ENCODE results near the gene ITLN2. TPM values are rescaled to one million over a fixed set of nuclear protein-coding genes. Genes with fewer than 3 reads are reported as not detected.
A peak's percentile ranks its signal among the peaks of the same experiment; 100 is the strongest.

Gene ITLN2
- total and polyA plus RNA-seq, 9 of the 15 experiments (the other 6 are each of a cell fraction or from before 2014, with no cell fraction given): not detected

GRCh38 chr1:160971618-160972056 is 17.0 kb upstream of the ITLN2 start:
- TF ChIP-seq ZC3H8 (IDR thresholded peaks at IDR 0.05) (no peak), GTF2B (IDR thresholded peaks at IDR 0.05; ENCODE audit: extremely low read depth, insufficient read length) (no peak), TBP (optimal IDR thresholded peaks at IDR 0.05; ENCODE audit: low read depth, low read length) (no peak), FOXJ2 (tag; IDR thresholded peaks at IDR 0.05) (no peak), CHD2 (IDR thresholded peaks at IDR 0.05; ENCODE audit: low read depth, low read length) (no peak), NEUROD1 (IDR thresholded peaks at IDR 0.05; ENCODE audit: borderline replicate concordance, low read depth, low read length, partially characterized antibody) (no peak), BACH1 (tag; IDR thresholded peaks at IDR 0.05) (no peak), SOX6 (IDR thresholded peaks at IDR 0.05) (no peak), TRIM25 (IDR thresholded peaks at IDR 0.05; ENCODE audit: borderline replicate concordance) (no peak), NR3C1 (CRISPR knock-in tag; IDR thresholded peaks at IDR 0.05) (no peak), MTF1 (CRISPR knock-in tag; IDR thresholded peaks at IDR 0.05; ENCODE audit: borderline replicate concordance) (no peak)
- intact Hi-C loops (cut with micrococcal nuclease): no loop called here
- H3K4me1 ChIP-seq (replicated peaks in 1 of 2; ENCODE audit: control insufficient read depth in 2 of 2, insufficient read depth in 2 of 2, low read length in 2 of 2): no peaks in the 10 kb centered on the region
- WGBS (ENCODE audit: insufficient coverage, low coverage, missing lambda C conversion rate): 0% methylated on average over 6 of the region's 6 CpGs
- no peaks in the 10 kb centered on the region for H4K20me1 ChIP-seq (replicated peaks; ENCODE audit: control insufficient read depth, insufficient read depth, low read length)
- no TSS peak for BruUV-seq (replicated peaks)
- POLR2A ChIA-PET: interaction anchor here (0.6 to 1.1 kb wide), 2 partner anchors 14 to 194 kb away, joined by 3 read pairs; no protein-coding TSS in a partner anchor
- in situ Hi-C loops (cut with MboI): no loop called here
- DNase-seq (ENCODE audit: extremely low read depth in 1 of 4, low spot score in 3 of 4) (no peak), FAIRE-seq (peak; percentile 6), ATAC-seq (no peak)
- no peak overlapping the region for H3K27ac ChIP-seq (ENCODE audit: extremely low read depth, low read depth, low read length)
- CTCF ChIA-PET (ENCODE audit: low intra/inter-chr PET ratio): interaction anchor here (0.6 kb wide), 1 partner anchor 14 kb away, joined by 10 read pairs; no protein-coding TSS in a partner anchor
- no peak overlapping the region for H3K9ac ChIP-seq (ENCODE audit: insufficient read depth in 1 of 2, low read depth in 2 of 2, low read length in 2 of 2)
- no peak overlapping the region for H3K4me2 ChIP-seq (ENCODE audit: insufficient read depth, low read length)
- no peaks in the 10 kb centered on the region for H3K9me3 ChIP-seq (replicated peaks; ENCODE audit: control insufficient read depth, insufficient read depth, low read depth, low read length)
- no peak overlapping the region for H3K4me3 ChIP-seq
- H3K36me3 ChIP-seq (ENCODE audit: control insufficient read depth, insufficient read depth, low read length): no peaks in the 10 kb centered on the region
- H3K79me2 ChIP-seq (ENCODE audit: control insufficient read depth, insufficient read depth, low read length): no peaks in the 10 kb centered on the region
- no peaks in the 10 kb centered on the region for H3K9me1 ChIP-seq (ENCODE audit: control insufficient read depth, insufficient read depth, low read length)
- H3K27me3 ChIP-seq (ENCODE audit: control insufficient read depth in 2 of 2, insufficient read depth in 2 of 2, low read length in 2 of 2): peaks cover 32 to 49% of the 10 kb centered on the region in 2 experiments
- no peak overlapping the region for H2AFZ ChIP-seq (ENCODE audit: low read depth, low read length)
